Activated T-cell treated with anti-CD3 and anti-CD28 coated beads for 48 hours (primary cell): ENCODE measurements around the gene CPED1.
"Not testable (repeated sequence)": the region's sequence is repeated elsewhere in the genome, so short reads cannot be mapped to it uniquely, and the experiment has no call there.

Experiments
- DNase-seq: peaks from one replicate; pipeline ENCODE4 v3.0.0-alpha.2; 2020; ENCODE audit warnings: low read depth

The CPED1 gene

GRCh38 chr7:121286742-121287734 lies 298.5 kb downstream of the CPED1 start:
- DNase-seq, result no peak

- DNase-seq, result no peak
These were observed 300.4 kb downstream of the CPED1 start for GRCh38 chr7:121288894-121289293.

- not testable (repeated sequence) for DNase-seq
These were observed 301.4 kb downstream of the CPED1 start for GRCh38 chr7:121289930-121290329.

- DNase-seq, result no peak
These were observed 306.0 kb downstream of the CPED1 start for GRCh38 chr7:121294448-121294992.

- DNase-seq, result no peak
These were observed 309.3 kb downstream of the CPED1 start for GRCh38 chr7:121297843-121298242.

- DNase-seq, result no peak
These were observed 310.3 kb downstream of the CPED1 start for GRCh38 chr7:121298831-121299239.

GRCh38 chr7:121300685-121301420 lies 312.3 kb downstream of the CPED1 start:
- no peak for DNase-seq

- no peak for DNase-seq
These were observed 313.1 kb downstream of the CPED1 start for GRCh38 chr7:121301446-121302213.

GRCh38 chr7:121302214-121302745 lies 313.8 kb downstream of the CPED1 start:
- DNase-seq, result no peak

- DNase-seq, result no peak
These were observed 315.1 kb downstream of the CPED1 start for GRCh38 chr7:121303422-121304101.

- no peak for DNase-seq
These were observed 315.7 kb downstream of the CPED1 start for GRCh38 chr7:121304102-121304658.

GRCh38 chr7:121305109-121305508 lies 316.6 kb downstream of the CPED1 start:
- no peak for DNase-seq

GRCh38 chr7:121306565-121306964 lies 318.1 kb downstream of the CPED1 start:
- DNase-seq, result no peak

GRCh38 chr7:121307021-121307574 lies 318.6 kb downstream of the CPED1 start:
- DNase-seq, result no peak

GRCh38 chr7:121313220-121313792 lies 324.8 kb downstream of the CPED1 start:
- no peak for DNase-seq

- no peak for DNase-seq
These were observed 325.5 kb downstream of the CPED1 start for GRCh38 chr7:121313793-121314676.

- DNase-seq, result not testable (repeated sequence)
These were observed 326.7 kb downstream of the CPED1 start for GRCh38 chr7:121315170-121315569.

- DNase-seq, result no peak
These were observed 333.9 kb downstream of the CPED1 start for GRCh38 chr7:121322460-121322859.
